Liver (tissue), 9 donors: Measurements from ENCODE around the gene TECR. TPM values are rescaled to one million over a fixed set of nuclear protein-coding genes. Genes with fewer than 3 reads are reported as not detected.

Experiments used
- DNase-seq: peaks from one replicate; pipeline ENCODE4 v3.0.0-alpha.2; 2017; ENCODE audit warnings: low spot score
- H3K27ac ChIP-seq, 2 donors: one replicate each; pipeline ENCODE4 v1.7.0; 2013; ENCODE audit warnings: inconsistent platforms in 2 of 2, low read length in 2 of 2, control low read depth in 1 of 2, low read depth in 1 of 2, mild to moderate bottlenecking in 1 of 2
- H3K27me3 ChIP-seq, 4 donors: one replicate each; pipeline versions ENCODE4 v1.6.1 to v1.7.0; 2013; ENCODE audit warnings: low read length in 3 of 4, inconsistent platforms in 1 of 4, mild to moderate bottlenecking in 1 of 4, moderate library complexity in 1 of 4; ENCODE audit not compliant: control insufficient read depth in 4 of 4, insufficient read depth in 4 of 4
- H3K36me3 ChIP-seq, 4 donors: one replicate each; pipeline versions ENCODE4 v1.6.1 to v1.7.0; 2013; ENCODE audit warnings: low read length in 3 of 4, mild to moderate bottlenecking in 3 of 4, low read depth in 1 of 4, moderate library complexity in 1 of 4; ENCODE audit not compliant: control insufficient read depth in 4 of 4, insufficient read depth in 3 of 4
- H3K4me1 ChIP-seq, 4 donors: one replicate each; pipeline versions ENCODE4 v1.6.1 to v1.7.0; 2013; ENCODE audit warnings: low read length in 3 of 4, mild to moderate bottlenecking in 3 of 4, moderate library complexity in 1 of 4; ENCODE audit not compliant: control insufficient read depth in 4 of 4, insufficient read depth in 4 of 4
- H3K4me3 ChIP-seq, 3 donors: one replicate each; pipeline versions ENCODE4 v1.6.1 to v1.7.0; 2013; ENCODE audit warnings: low read length in 3 of 3, control low read depth in 1 of 3, low read depth in 1 of 3, mild to moderate bottlenecking in 1 of 3
- H3K9ac ChIP-seq, 2 donors: one replicate each; pipeline ENCODE4 v1.7.0; 2013; ENCODE audit warnings: low read length in 2 of 2, mild to moderate bottlenecking in 2 of 2, moderate library complexity in 2 of 2, control low read depth in 1 of 2, low read depth in 1 of 2
- H3K9me3 ChIP-seq, 4 donors: one replicate each; pipeline versions ENCODE4 v1.6.1 to v1.7.0; 2013; ENCODE audit warnings: low read length in 3 of 4; ENCODE audit not compliant: control insufficient read depth in 4 of 4
- ATF3 ChIP-seq: IDR thresholded peaks from 2 replicates; pipeline ENCODE4 v1.6.1; 2016; ENCODE audit warnings: antibody characterized with exemption
- CTCF ChIP-seq: fragments of 150-350 bp; IDR thresholded peaks from 2 replicates; pipeline ENCODE4 v1.5.1; 2017; ENCODE audit warnings: improper control_type of control experiment, low read depth, low read length; ENCODE audit not compliant: missing input control
- EGR1 ChIP-seq, 2 donors: IDR thresholded peaks; 2 replicates each; pipeline ENCODE4 v1.6.1; 2016 to 2018; ENCODE audit warnings: antibody characterized with exemption in 2 of 2, low read depth in 2 of 2
- FOXA1 ChIP-seq: IDR thresholded peaks from 2 replicates; pipeline ENCODE4 v1.6.1; 2016; ENCODE audit warnings: antibody characterized with exemption
- FOXA2 ChIP-seq: IDR thresholded peaks from 2 replicates; pipeline ENCODE4 v1.6.1; 2016; ENCODE audit warnings: antibody characterized with exemption
- GABPA ChIP-seq, 2 donors: IDR thresholded peaks in 1 of 2; conservative IDR thresholded peaks in 1 of 2; 2 replicates each; pipeline ENCODE4 v1.6.1; 2016; ENCODE audit warnings: antibody characterized with exemption in 2 of 2, mild to moderate bottlenecking in 1 of 2, moderate library complexity in 1 of 2
- HNF4A ChIP-seq, 2 donors: conservative IDR thresholded peaks; 2 replicates each; pipeline ENCODE4 v1.6.1; 2016; ENCODE audit warnings: antibody characterized with exemption in 2 of 2, mild to moderate bottlenecking in 2 of 2
- JUND ChIP-seq, 2 donors: IDR thresholded peaks; 2 replicates each; pipeline ENCODE4 v1.6.1; 2016; ENCODE audit warnings: antibody characterized with exemption in 2 of 2
- MAX ChIP-seq: IDR thresholded peaks from 2 replicates; pipeline ENCODE4 v1.6.1; 2016; ENCODE audit warnings: antibody characterized with exemption
- NR2F2 ChIP-seq: IDR thresholded peaks from 2 replicates; pipeline ENCODE4 v1.6.1; 2016; ENCODE audit warnings: antibody characterized with exemption
- RAD21 ChIP-seq, 2 donors: IDR thresholded peaks; 2 replicates each; pipeline ENCODE4 v1.6.1; 2016; ENCODE audit warnings: antibody characterized with exemption in 2 of 2, mild to moderate bottlenecking in 2 of 2
- REST ChIP-seq: IDR thresholded peaks from 2 replicates; pipeline ENCODE4 v1.6.1; 2016; ENCODE audit warnings: antibody characterized with exemption, mild to moderate bottlenecking
- RXRA ChIP-seq, 2 donors: IDR thresholded peaks; 2 replicates each; pipeline ENCODE4 v1.6.1; 2017 to 2018; ENCODE audit warnings: antibody characterized with exemption in 2 of 2, mild to moderate bottlenecking in 1 of 2
- SP1 ChIP-seq: IDR thresholded peaks from 2 replicates; pipeline ENCODE4 v1.6.1; 2018; ENCODE audit warnings: antibody characterized with exemption, mild to moderate bottlenecking
- TAF1 ChIP-seq: conservative IDR thresholded peaks from 2 replicates; pipeline ENCODE4 v1.6.1; 2016; ENCODE audit warnings: antibody characterized with exemption, mild to moderate bottlenecking
- YY1 ChIP-seq: IDR thresholded peaks from 2 replicates; pipeline ENCODE4 v1.6.1; 2016; ENCODE audit warnings: antibody characterized with exemption, mild to moderate bottlenecking
- ZBTB33 ChIP-seq: IDR thresholded peaks from 2 replicates; pipeline ENCODE4 v1.6.1; 2016; ENCODE audit warnings: antibody characterized with exemption
- WGBS: extraction: QIAGEN DNeasy Blood & Tissue Kit; methylation state at CpG from one replicate; pipeline ENCODE4 v1.1.7; 2013; 5-methylcytosine and 5-hydroxymethylcytosine counted together
- polyA plus RNA-seq, 2 donors: library from polyadenylated mRNA; stranded (reverse) in 1 of 2; unstranded in 1 of 2; fragments of 200-250 nt in 1 of 2; fragments of >200 nt in 1 of 2; fragmentation: Nextera tagmentation in 1 of 2; extraction: Ambion mirVana in 1 of 2; gene quantifications; one replicate each; pipeline versions ENCODE4 v1.2.1 to v1.2.3, GENCODE V29; 2013 to 2015
- total RNA-seq, 2 donors: library from RNA; depleted of rRNA; stranded (reverse); fragments of >200 nt; gene quantifications; one replicate each; pipeline ENCODE4 v1.2.3, GENCODE V29; 2014
- donor health status: healthy.
- donor health status: healthy.
- donor health status: healthy.
- donor health status: healthy.
- donor health status: healthy.

Gene TECR
- total and polyA plus RNA-seq, 4 donors = 26.4 to 157 (median 60.8) TPM

GRCh38 chr19:14514215-14514863 lies 15.1 kb upstream of the TECR start:
- Histone ChIP-seq H3K4me1 (peaks cover 29 to 59% (median 42%) of the 10 kb centered on the region in 4 donors), H3K36me3 (peaks cover 8 to 22% (median 14%) of the 10 kb centered on the region in 4 donors), H3K4me3 (peak overlapping the region in 1 of 3 donors; percentile 15), H3K27ac (peak overlapping the region; percentile 70 to 74), H3K9me3 (no peaks in the 10 kb centered on the region), H3K9ac (no peak overlapping the region), H3K27me3 (no peaks in the 10 kb centered on the region)
- 52% methylated on average over 8 of the region's 8 CpGs for WGBS
- DNase-seq = peak; percentile 44
- TF ChIP-seq FOXA2 = no peak
- TF ChIP-seq JUND (IDR thresholded peaks at IDR 0.05) = no peak
- TF ChIP-seq CTCF = no peak
- no peak for TF ChIP-seq TAF1
- no peak for TF ChIP-seq ZBTB33
- no peak for TF ChIP-seq RAD21 (IDR thresholded peaks at IDR 0.05)
- no peak for TF ChIP-seq REST
- TF ChIP-seq FOXA1 = no peak
- no peak for TF ChIP-seq SP1
- TF ChIP-seq NR2F2 = no peak
- no peak for TF ChIP-seq GABPA (IDR thresholded peaks at IDR 0.05 in 1 of 2, conservative IDR thresholded peaks at IDR 0.05 in 1 of 2)
- TF ChIP-seq ATF3 = no peak
- TF ChIP-seq YY1 = no peak
- no peak for TF ChIP-seq RXRA (IDR thresholded peaks at IDR 0.05)
- TF ChIP-seq HNF4A (conservative IDR thresholded peaks at IDR 0.05) = no peak
- TF ChIP-seq MAX = no peak
- TF ChIP-seq EGR1 (IDR thresholded peaks at IDR 0.05; ENCODE audit: low read depth in 2 of 2) = no peak
